HTR-8/SVneo (cell line): ENCODE measurements around the gene FBXO15.
A peak's percentile ranks its signal among the peaks of the same experiment; 100 is the strongest.

ENCODE experiments used
- DNase-seq: peaks from one replicate; pipeline ENCODE4 v3.0.0; 2011; ENCODE audit warnings: low spot score, mixed read lengths; ENCODE audit not compliant: insufficient read length
- FAIRE-seq: peaks from 2 replicates; lab custom pipeline; 2011; peaks lifted over from hg19 to GRCh38; lab: Jason Lieb, UNC

FBXO15 gene

GRCh38 chr18:74066018-74066417 is 81.6 kb downstream of the FBXO15 start:
- FAIRE-seq, result no peak
- DNase-seq, result no peak

- no peak for DNase-seq
- no peak for FAIRE-seq
Measured at GRCh38 chr18:74065366-74065765, 82.3 kb downstream of the FBXO15 start.

- no peak for DNase-seq
- no peak for FAIRE-seq
Measured at GRCh38 chr18:74064510-74064909, 83.1 kb downstream of the FBXO15 start.

- no peak for FAIRE-seq
Measured at GRCh38 chr18:74063557-74063956, 84.1 kb downstream of the FBXO15 start.

GRCh38 chr18:74063023-74063422 is 84.6 kb downstream of the FBXO15 start:
- DNase-seq (no peak), FAIRE-seq (no peak)

More at GRCh38 chr18:74063557-74063956, 84.1 kb downstream of the FBXO15 start:
- DNase-seq, result no peak

- DNase-seq, result no peak
- no peak for FAIRE-seq
Measured at GRCh38 chr18:74062037-74062436, 85.6 kb downstream of the FBXO15 start.

- FAIRE-seq, result no peak
- DNase-seq, result no peak
Measured at GRCh38 chr18:74060579-74060978, 87.1 kb downstream of the FBXO15 start.

- FAIRE-seq (no peak), DNase-seq (no peak)
Measured at GRCh38 chr18:74050807-74051206, 96.8 kb downstream of the FBXO15 start.

- FAIRE-seq, result no peak
- peak; percentile 5 for DNase-seq
Measured at GRCh38 chr18:74040459-74041332, 106.9 kb downstream of the FBXO15 start.

GRCh38 chr18:74040008-74040407 is 107.6 kb downstream of the FBXO15 start:
- DNase-seq (no peak), FAIRE-seq (no peak)

- DNase-seq (no peak), FAIRE-seq (no peak)
Measured at GRCh38 chr18:74029161-74029560, 118.5 kb downstream of the FBXO15 start.
